Testis (tissue), 3 donors: ENCODE measurements around the gene STX1B. TPM values are rescaled to one million over a fixed set of nuclear protein-coding genes. Genes with fewer than 3 reads are reported as not detected.

Source experiments
- DNase-seq: peaks from one replicate; pipeline ENCODE4 v3.0.0-alpha.2; 2019
- H3K27ac ChIP-seq, 2 donors: fragments of 200-600 bp; sonication (generic); one replicate each; pipeline ENCODE4 v1.5.1; 2019
- H3K27me3 ChIP-seq: fragments of 200-600 bp; sonication (generic); one replicate; pipeline ENCODE4 v1.5.1; 2019
- H3K36me3 ChIP-seq: fragments of 200-600 bp; sonication (generic); one replicate; pipeline ENCODE4 v1.5.1; 2017; ENCODE audit warnings: low read depth; ENCODE audit errors: missing control alignments
- H3K4me1 ChIP-seq: fragments of 200-600 bp; sonication (generic); one replicate; pipeline ENCODE4 v1.5.1; 2019
- H3K4me3 ChIP-seq, 2 donors: fragments of 200-600 bp; sonication (generic); one replicate each; pipeline ENCODE4 v1.5.1; 2017 to 2019
- H3K9me3 ChIP-seq: fragments of 200-600 bp; sonication (generic); one replicate; pipeline ENCODE4 v1.5.1; 2017
- CTCF ChIP-seq, 3 experiments: fragments of 450-650 bp in 2 of 3; fragments of 200-600 bp in 1 of 3; sonication (generic) in 1 of 3; IDR thresholded peaks; one replicate each; pipeline ENCODE4 v1.5.1; 2016 to 2019; ENCODE audit warnings: antibody characterized with exemption in 3 of 3, mild to moderate bottlenecking in 2 of 3, moderate library complexity in 1 of 3
- POLR2A ChIP-seq: fragments of 450-650 bp; IDR thresholded peaks from one replicate; pipeline ENCODE4 v1.6.1; 2017; ENCODE audit warnings: antibody characterized with exemption, mild to moderate bottlenecking, moderate library complexity
- WGBS, 2 donors: methylation state at CpG; one replicate each; pipeline ENCODE4 v1.1.5; 2018; 5-methylcytosine and 5-hydroxymethylcytosine counted together
- intact Hi-C: fragments of 100-400 bp; cut with DNase I; formaldehyde crosslinking; loops from one replicate; pipeline ENCODE4 v1.15.1; 2023; ENCODE audit warnings: low total_unique reads
- polyA plus RNA-seq: library from polyadenylated mRNA; stranded (reverse); fragments of 350-450 nt; fragmentation: Illumina TruSeq; extraction: RNeasy Lipid Tissue Mini Kit (QIAGEN cat#74804); gene quantifications from one replicate; pipeline ENCODE4 v1.2.3, GENCODE V29; 2014; ENCODE audit warnings: low read depth, low replicate concordance; ENCODE audit not compliant: insufficient read depth
- total RNA-seq, 2 donors: library from RNA; depleted of rRNA; stranded (reverse); fragments of >200 nt; gene quantifications; one replicate each; pipeline ENCODE4 v1.2.3, GENCODE V29; 2016

The STX1B gene
- total and polyA plus RNA-seq, 3 donors from 2014 or later: 5.8 to 8.7 (median 6.3) TPM

- TF ChIP-seq POLR2A (peak; percentile 14), CTCF (IDR thresholded peaks at IDR 0.05) (no peak)
- Histone ChIP-seq H3K27ac (peak within 1 kb of the TSS; percentile 92 to 97), H3K4me1 (peaks cover 33% of the 10 kb centered on the region), H3K9me3 (no peaks in the 10 kb centered on the region), H3K36me3 (no peaks in the 10 kb centered on the region), H3K27me3 (no peaks in the 10 kb centered on the region), H3K4me3 (peak within 1 kb of the TSS; percentile 90 to 98)
- intact Hi-C loops: no loop called here
- 0 to 1% methylated on average over 29 to 51 of the region's 70 CpGs for WGBS, 2 donors
- peak; percentile 83 for DNase-seq
These were observed 61.5 kb downstream of the STX1B start, which contains the start of gene ORAI3 for GRCh38 chr16:30948667-30949649. ORAI3 (plus strand) TSS chr16:30949068; CDS start chr16:30949290, 222 bp downstream.

- Histone ChIP-seq H3K27me3 (no peaks in the 10 kb centered on the region), H3K36me3 (no peaks in the 10 kb centered on the region), H3K27ac (peak overlapping the region; percentile 92 to 97), H3K9me3 (no peaks in the 10 kb centered on the region), H3K4me3 (peak overlapping the region; percentile 90 to 98), H3K4me1 (peaks cover 24% of the 10 kb centered on the region)
- DNase-seq: peak; percentile 98
- intact Hi-C loops: no loop called here
- no peak for TF ChIP-seq POLR2A
- TF ChIP-seq CTCF (IDR thresholded peaks at IDR 0.05): no peak
- WGBS, 2 donors: 15 to 32% methylated on average over 28 to 44 of the region's 44 CpGs
These were observed 62.4 kb downstream of the STX1B start for GRCh38 chr16:30947859-30948666.

- Histone ChIP-seq H3K9me3 (no peaks in the 10 kb centered on the region), H3K36me3 (no peaks in the 10 kb centered on the region), H3K4me1 (peaks cover 22% of the 10 kb centered on the region), H3K27me3 (no peaks in the 10 kb centered on the region), H3K27ac (peak overlapping the region; percentile 83 to 97), H3K4me3 (peak overlapping the region; percentile 90 to 98)
- DNase-seq: no peak
- intact Hi-C loops: no loop called here
- TF ChIP-seq POLR2A (no peak), CTCF (IDR thresholded peaks at IDR 0.05) (no peak)
- 37 to 54% methylated on average over 3 of the region's 3 CpGs for WGBS, 2 donors
These were observed 62.9 kb downstream of the STX1B start for GRCh38 chr16:30947541-30947858.

- no peak overlapping the region for H3K4me3 ChIP-seq
- no peaks in the 10 kb centered on the region for H3K27me3 ChIP-seq
- peaks cover 23% of the 10 kb centered on the region for H3K4me1 ChIP-seq
- peak overlapping the region in 1 of 2 donors; percentile 97 for H3K27ac ChIP-seq
- TF ChIP-seq POLR2A: no peak
- no peak for TF ChIP-seq CTCF (IDR thresholded peaks at IDR 0.05)
- WGBS, 2 donors: 71 to 83% methylated on average over 28 to 38 of the region's 38 CpGs
- no peaks in the 10 kb centered on the region for H3K36me3 ChIP-seq
- DNase-seq: no peak
- intact Hi-C loops: no loop called here
- no peaks in the 10 kb centered on the region for H3K9me3 ChIP-seq
These were observed 63.5 kb downstream of the STX1B start for GRCh38 chr16:30946671-30947540.
